Stimulated activated naive CD8-positive, alpha-beta T cell treated with anti-CD3 and anti-CD28 coated beads, Interleukin-15, Interleukin-2, amounts not matched to agents 100 U/mL and 50 U/mL, for 24 hours (primary cell): ENCODE measurements around the gene CD82.
A peak's percentile ranks its signal among the peaks of the same experiment; 100 is the strongest.
"Not testable (repeated sequence)": the region's sequence is repeated elsewhere in the genome, so short reads cannot be mapped to it uniquely, and the experiment has no call there.

ENCODE experiments used
- ATAC-seq: fragments of 150-1000 bp; cut with Tn5 transposase; one replicate; pipeline ENCODE4 v1.10.0; 2021
- DNase-seq: peaks from one replicate; pipeline ENCODE4 v3.0.0; 2021

CD82 gene

GRCh38 chr11:44632466-44633123 is 67.1 kb downstream of the CD82 start:
- peak; percentile 42 for ATAC-seq
- DNase-seq: no peak

GRCh38 chr11:44633641-44634040 is 68.2 kb downstream of the CD82 start:
- DNase-seq (no peak), ATAC-seq (no peak)

DNA sequence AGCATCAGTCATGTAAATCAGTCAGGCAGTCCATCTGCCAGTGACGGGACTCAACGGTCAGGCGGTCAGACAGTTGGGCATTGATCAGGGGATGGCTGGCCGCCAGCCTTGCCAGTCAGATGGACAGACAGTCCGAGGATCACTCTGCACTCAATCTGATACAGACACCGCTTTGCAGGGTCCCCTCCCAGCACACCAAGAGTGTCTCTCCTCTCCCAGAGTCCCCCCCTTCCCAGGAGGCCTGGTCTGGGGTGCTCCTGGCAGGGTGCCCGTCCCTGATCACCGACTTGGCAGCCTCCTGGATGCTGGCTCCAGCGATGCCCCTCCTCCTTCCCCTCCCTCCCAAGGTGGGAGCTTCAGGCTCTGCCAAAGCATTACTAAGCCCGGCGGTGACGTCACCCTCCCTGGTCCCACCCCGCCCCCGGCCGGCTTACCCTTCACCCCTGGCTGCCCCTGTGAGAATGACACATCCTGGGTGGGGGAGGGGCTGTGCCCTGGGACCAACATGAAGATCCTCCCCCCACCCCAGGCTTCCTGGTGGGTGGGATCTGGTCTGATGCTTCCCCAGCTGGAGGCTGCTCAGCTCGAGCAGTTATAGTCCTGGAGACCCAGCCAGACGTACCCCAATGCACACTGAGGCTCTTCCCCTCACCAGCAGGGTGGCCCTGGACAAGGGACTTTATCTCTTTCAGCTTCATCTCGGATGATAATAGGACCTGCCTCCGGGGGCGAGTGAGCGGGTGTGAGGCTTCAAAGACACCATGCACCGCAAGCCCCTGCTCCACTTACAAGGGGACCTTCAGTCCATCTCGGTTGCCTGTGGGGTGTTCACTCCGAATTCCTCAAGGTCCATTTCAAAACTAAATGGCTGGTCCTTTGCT is 69.2 kb downstream of the CD82 start:
- ATAC-seq (peak; percentile 52), DNase-seq (peak; percentile 55)

GRCh38 chr11:44637487-44637886 is 72.0 kb downstream of the CD82 start:
- no peak for DNase-seq
- no peak for ATAC-seq

GRCh38 chr11:44638032-44638431 is 72.6 kb downstream of the CD82 start:
- ATAC-seq (no peak), DNase-seq (no peak)

- DNase-seq (no peak), ATAC-seq (no peak)
These were observed 77.8 kb downstream of the CD82 start for GRCh38 chr11:44643217-44643616.

DNA sequence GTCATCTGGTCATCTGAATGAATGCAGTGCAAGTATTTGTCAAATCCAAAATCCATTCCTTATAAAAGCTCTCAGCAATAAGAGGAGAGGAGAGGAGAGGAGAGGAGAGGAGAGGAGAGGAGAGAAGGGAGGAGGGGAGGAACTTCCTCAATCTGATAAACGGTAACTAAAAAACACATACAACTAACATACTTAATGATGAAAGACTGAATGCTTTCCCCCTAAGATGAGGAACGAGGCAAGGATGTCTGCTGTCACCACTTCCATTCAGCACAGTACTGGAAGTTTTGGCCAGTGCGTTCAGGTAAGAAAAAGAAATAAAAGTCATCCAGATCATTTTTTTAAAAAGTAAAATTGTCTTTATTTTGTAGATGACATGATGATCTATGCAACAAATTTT is 80.4 kb downstream of the CD82 start:
- DNase-seq: no peak
- no peak for ATAC-seq

DNA sequence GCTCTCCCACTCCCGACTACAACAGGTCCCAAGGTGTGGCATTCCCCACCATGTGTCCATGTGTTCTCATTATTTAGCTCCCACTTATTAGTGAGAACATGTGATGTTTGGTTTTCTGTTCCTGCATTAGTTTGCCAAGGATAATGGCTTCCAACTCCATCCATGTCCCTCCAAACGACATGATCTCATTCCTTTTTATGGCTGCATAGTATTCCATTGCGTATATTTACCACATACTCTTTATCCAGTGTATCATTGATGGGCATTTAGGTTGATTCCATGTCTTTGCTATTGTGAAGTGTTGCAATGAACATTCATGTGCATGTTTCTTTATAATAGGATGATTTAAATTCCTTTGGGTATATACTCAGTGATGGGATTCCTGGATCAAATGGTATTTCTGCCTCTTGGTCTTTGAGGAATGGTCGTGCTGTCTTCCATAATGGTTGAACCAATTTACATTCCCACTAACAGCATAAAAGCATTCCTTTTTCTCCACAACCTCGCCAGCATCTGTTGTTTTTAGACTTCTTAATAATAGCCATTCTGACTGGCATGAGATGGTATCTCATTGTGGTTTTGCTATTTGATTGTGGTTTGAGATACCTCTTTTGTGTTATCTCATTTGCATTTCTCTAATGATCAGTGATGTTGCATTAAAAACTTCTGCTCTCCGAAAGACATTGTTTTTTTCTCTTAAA is 81.9 kb downstream of the CD82 start:
- DNase-seq, ATAC-seq: not testable (repeated sequence)

GRCh38 chr11:44648109-44648508 is 82.6 kb downstream of the CD82 start:
- DNase-seq: no peak
- ATAC-seq: no peak

DNA sequence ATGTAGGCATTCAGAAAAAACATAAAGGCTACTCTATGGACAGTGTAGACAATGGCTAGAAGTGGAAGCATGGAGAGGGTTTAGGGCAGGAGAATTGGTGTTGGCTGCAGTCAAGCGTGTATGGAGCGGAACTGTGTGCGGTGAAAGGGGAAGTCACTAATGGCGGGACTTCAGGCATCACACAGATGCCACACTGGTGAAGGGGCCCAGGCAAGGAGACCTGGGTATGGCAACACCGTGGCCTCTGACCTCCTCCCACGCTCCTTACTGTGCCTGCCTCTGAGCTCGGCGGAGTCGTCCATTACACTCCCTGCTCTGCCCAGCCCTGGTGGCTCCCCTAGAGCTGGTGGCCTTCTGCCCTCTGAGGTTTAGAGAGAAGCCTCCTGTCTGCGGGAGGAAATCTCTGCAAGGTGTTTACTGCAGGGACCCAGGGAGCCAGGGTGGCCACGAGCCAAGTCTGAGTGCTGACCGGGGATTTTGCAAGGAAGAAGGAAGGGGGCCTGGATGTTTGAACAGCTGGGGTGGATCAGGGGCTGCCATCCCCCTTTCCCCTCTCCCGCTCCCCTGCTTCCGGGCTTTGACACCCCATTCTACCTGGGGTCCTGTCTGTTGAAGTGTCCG is 86.2 kb downstream of the CD82 start:
- ATAC-seq (no peak), DNase-seq (no peak)

GRCh38 chr11:44652901-44653644 is 87.6 kb downstream of the CD82 start:
- DNase-seq: no peak
- ATAC-seq: no peak

- DNase-seq: no peak
- ATAC-seq: no peak
These were observed 88.6 kb downstream of the CD82 start for GRCh38 chr11:44654057-44654456.

GRCh38 chr11:44654596-44654995 is 89.1 kb downstream of the CD82 start:
- ATAC-seq: no peak
- DNase-seq: no peak

- DNase-seq (no peak), ATAC-seq (no peak)
These were observed 92.5 kb downstream of the CD82 start for GRCh38 chr11:44657836-44658505.

DNA sequence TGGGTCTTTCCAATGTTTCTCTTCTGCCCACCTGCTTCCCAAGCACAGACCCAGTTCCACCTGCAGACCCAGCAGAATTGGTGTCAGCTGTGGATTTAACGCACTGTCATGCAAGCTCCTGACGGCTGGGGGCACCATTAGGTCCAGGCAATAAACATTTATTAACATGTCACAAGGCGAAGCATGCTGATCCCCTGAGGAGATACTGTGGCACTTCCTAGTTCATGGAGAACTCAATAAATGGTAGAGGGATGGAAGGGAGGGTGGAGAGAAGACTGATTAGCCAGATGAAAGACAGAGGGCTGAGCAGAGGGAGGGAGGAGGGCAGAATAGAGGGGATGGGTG is 93.0 kb downstream of the CD82 start:
- ATAC-seq (no peak), DNase-seq (no peak)

DNA sequence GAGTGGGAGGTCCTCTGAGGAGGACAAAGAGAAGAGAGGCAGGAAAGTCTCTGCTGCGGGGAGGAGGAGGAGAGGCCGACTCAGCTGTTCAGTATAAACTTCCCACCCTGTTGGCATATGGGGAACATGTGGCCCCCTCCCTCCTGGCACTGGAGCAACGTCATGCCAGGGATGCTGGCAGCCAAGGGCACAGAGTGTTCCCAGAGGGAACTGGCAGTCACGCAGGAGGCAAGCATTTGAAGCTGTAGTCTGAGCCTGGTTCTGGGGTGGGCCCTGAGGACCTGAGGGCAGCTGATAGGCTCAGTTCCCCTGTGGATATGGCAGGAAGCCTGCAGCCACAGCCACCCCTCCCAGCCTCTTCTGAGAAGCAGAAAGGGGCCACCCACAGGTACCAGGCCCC is 94.2 kb downstream of the CD82 start:
- ATAC-seq (no peak), DNase-seq (no peak)

DNA sequence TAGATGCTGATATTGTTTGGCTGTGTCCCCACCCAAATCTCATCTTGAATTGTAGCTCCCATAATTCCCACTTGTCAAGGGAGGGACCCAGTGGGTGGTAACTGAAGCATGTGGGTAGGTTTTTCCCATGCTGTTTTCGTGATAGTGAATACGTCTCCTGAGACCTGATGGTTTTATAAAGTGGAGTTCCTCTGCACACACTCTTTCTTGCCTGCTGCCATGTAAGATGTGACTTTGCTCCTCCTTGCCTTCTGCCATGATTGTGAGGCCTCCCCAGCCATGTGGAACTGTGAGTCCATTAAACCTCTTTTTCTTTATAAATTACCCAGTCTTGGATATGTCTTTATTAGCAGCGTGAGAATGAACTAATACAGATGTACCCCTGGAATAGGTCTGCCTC is 95.1 kb downstream of the CD82 start:
- ATAC-seq: not testable (repeated sequence)

GRCh38 chr11:44661311-44661717 is 95.9 kb downstream of the CD82 start:
- DNase-seq (no peak), ATAC-seq (no peak)

More for the DNA sequence above, 95.1 kb downstream of the CD82 start:
- DNase-seq: not testable (repeated sequence)
